ENCODE data around the gene ZBTB2.

DNA sequence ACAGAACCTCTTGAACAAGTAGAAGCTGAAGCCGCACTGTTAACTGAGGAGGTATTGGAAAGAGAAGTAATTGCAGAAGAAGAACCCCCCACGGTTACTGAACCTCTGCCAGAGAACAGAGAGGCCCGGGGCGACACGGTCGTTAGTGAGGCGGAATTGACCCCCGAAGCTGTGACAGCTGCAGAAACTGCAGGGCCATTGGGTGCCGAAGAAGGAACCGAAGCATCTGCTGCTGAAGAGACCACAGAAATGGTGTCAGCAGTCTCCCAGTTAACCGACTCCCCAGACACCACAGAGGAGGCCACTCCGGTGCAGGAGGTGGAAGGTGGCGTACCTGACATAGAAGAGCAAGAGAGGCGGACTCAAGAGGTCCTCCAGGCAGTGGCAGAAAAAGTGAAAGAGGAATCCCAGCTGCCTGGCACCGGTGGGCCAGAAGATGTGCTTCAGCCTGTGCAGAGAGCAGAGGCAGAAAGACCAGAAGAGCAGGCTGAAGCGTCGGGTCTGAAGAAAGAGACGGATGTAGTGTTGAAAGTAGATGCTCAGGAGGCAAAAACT is 40.1 kb downstream of the ZBTB2 start:
- no peak for TF ChIP-seq ZNF274 (IDR thresholded peaks at IDR 0.05; ENCODE audit: low read depth, low read length)
- TF ChIP-seq SUZ12 (IDR thresholded peaks at IDR 0.05; ENCODE audit: extremely low read depth, insufficient read depth, insufficient read length) = no peak
